GM12878 (cell line): ENCODE measurements around the gene KIAA2012. TPM values are rescaled to one million over a fixed set of nuclear protein-coding genes. Genes with fewer than 3 reads are reported as not detected.
A peak's percentile ranks its signal among the peaks of the same experiment; 100 is the strongest.

Experiments used
- ATAC-seq: fragments of 200-7000 bp; cut with Tn5 transposase; 3 replicates; pipeline ENCODE4 v1.9.1; 2020; ENCODE audit warnings: mild to moderate bottlenecking, moderate library complexity
- BruUV-seq: library from RNA; stranded (reverse); fragments of 400-500 nt; replicated peaks from 2 replicates; lab custom pipeline; 2021; lab: Mats Ljungman, UMichigan
- CTCF ChIA-PET: fragments of 300-600 bp; sonication (Branson Sonifier 250); formaldehyde crosslinking; extraction: SDS; loops from one replicate; lab custom pipeline; 2021; ENCODE audit warnings: inconsistent platforms; lab: Yijun Ruan, JAX
- POLR2A ChIA-PET: fragments of 350-600 bp; formaldehyde crosslinking; extraction: SDS; loops from one replicate; lab custom pipeline; 2021; ENCODE audit warnings: inconsistent platforms; lab: Charles Lee
- RAD21 ChIA-PET: fragments of 300-600 bp; sonication (Branson Sonifier 250); formaldehyde crosslinking; loops from one replicate; lab custom pipeline; 2023; ENCODE audit warnings: antibody characterized with exemption; ENCODE audit not compliant: unreplicated experiment; lab: Charles Lee
- SMC1A ChIA-PET: fragments of 300-600 bp; sonication (Branson Sonifier 250); formaldehyde crosslinking; loops from one replicate; lab custom pipeline; 2023; ENCODE audit not compliant: unreplicated experiment, uncharacterized antibody; lab: Charles Lee
- DNase-seq: peaks from one replicate; pipeline ENCODE4 v3.0.0-alpha.2; 2011; ENCODE audit warnings: low read depth, low spot score
- FAIRE-seq: peaks from 3 replicates; lab custom pipeline; 2011; peaks lifted over from hg19 to GRCh38; lab: Jason Lieb, UNC
- H2AFZ ChIP-seq: 2 replicates; pipeline ENCODE4 v1.6.0; 2011; ENCODE audit warnings: low read depth, low read length, control low read depth; ENCODE audit not compliant: control insufficient read depth
- H3K27ac ChIP-seq: 2 replicates; pipeline ENCODE4 v1.5.1; 2011; ENCODE audit warnings: control low read depth; ENCODE audit not compliant: control insufficient read depth, insufficient read depth
- H3K27me3 ChIP-seq, 2 experiments: replicated peaks in 1 of 2; 2 replicates each; pipeline versions ENCODE4 v1.6.0 to v1.6.1; 2011; ENCODE audit warnings: low read length in 1 of 2; ENCODE audit not compliant: control insufficient read depth in 2 of 2, insufficient read depth in 2 of 2
- H3K36me3 ChIP-seq, 2 experiments: 2 replicates each; pipeline ENCODE4 v1.5.1; 2011; ENCODE audit warnings: low read length in 1 of 2; ENCODE audit not compliant: control insufficient read depth in 2 of 2, insufficient read depth in 2 of 2
- H3K4me1 ChIP-seq: 2 replicates; pipeline ENCODE4 v1.6.1; 2011; ENCODE audit warnings: mild to moderate bottlenecking, low read length, moderate library complexity, mixed read lengths; ENCODE audit not compliant: control insufficient read depth, insufficient read depth
- H3K4me2 ChIP-seq: 2 replicates; pipeline ENCODE4 v1.6.0; 2011; ENCODE audit warnings: control low read depth; ENCODE audit not compliant: control insufficient read depth, insufficient read depth
- H3K4me3 ChIP-seq: fragments of 200-600 bp; sonication (generic); 2 replicates; pipeline ENCODE4 v1.5.1; 2016
- H3K79me2 ChIP-seq: 2 replicates; pipeline ENCODE4 v1.6.0; 2011; ENCODE audit warnings: low read length; ENCODE audit not compliant: control insufficient read depth, insufficient read depth
- H3K9ac ChIP-seq: 2 replicates; pipeline ENCODE4 v1.8.0; 2011; ENCODE audit warnings: low read length, control low read depth, mixed read lengths; ENCODE audit not compliant: control insufficient read depth, insufficient read depth
- H3K9me3 ChIP-seq: replicated peaks from 3 replicates; pipeline ENCODE4 v1.5.1; 2011; ENCODE audit warnings: mild to moderate bottlenecking, low read length; ENCODE audit not compliant: control insufficient read depth, insufficient read depth
- H4K20me1 ChIP-seq: 2 replicates; pipeline ENCODE4 v1.6.0; 2011; ENCODE audit not compliant: control insufficient read depth, insufficient read depth
- CTCF ChIP-seq, 3 experiments: IDR thresholded peaks in 2 of 3; conservative IDR thresholded peaks in 1 of 3; 2 replicates each; pipeline ENCODE4 v1.5.1; 2011; ENCODE audit warnings: low read depth in 3 of 3, low read length in 3 of 3, mild to moderate bottlenecking in 3 of 3, control low read depth in 2 of 3, moderate library complexity in 2 of 3, inconsistent platforms in 1 of 3, mixed read lengths in 1 of 3; ENCODE audit not compliant: control insufficient read depth in 2 of 3, insufficient read depth in 1 of 3; ENCODE audit errors: extremely low read depth in 1 of 3
- TCF7 ChIP-seq: IDR thresholded peaks from 2 replicates; pipeline ENCODE4 v1.6.1; 2014; ENCODE audit warnings: antibody characterized with exemption, borderline replicate concordance
- WGBS: methylation state at CpG from one replicate; pipeline ENCODE4 v1.1.6; 2016; ENCODE audit warnings: low lambda C conversion rate; ENCODE audit not compliant: insufficient replicate concordance, insufficient coverage; ENCODE audit errors: missing lambda C conversion rate; 5-methylcytosine and 5-hydroxymethylcytosine counted together
- in situ Hi-C: fragments of 300-500 bp; cut with MboI; formaldehyde crosslinking; loops from 9 replicates; pipeline ENCODE4 v1.14.3; 2018; ENCODE audit warnings: mixed read lengths
- intact Hi-C: fragments of 100-400 bp; cut with micrococcal nuclease; formaldehyde crosslinking; loops from one replicate; pipeline ENCODE4 v1.14.2; 2022; ENCODE audit not compliant: unreplicated experiment
- polyA plus RNA-seq, 11 experiments: library from polyadenylated mRNA; depleted of rRNA in 4 of 11; unstranded in 6 of 11; stranded (reverse) in 5 of 11; fragments of >200 nt; fragmentation: Nextera tagmentation in 4 of 11; fragmentation: Illumina TruSeq in 1 of 11; extraction: Ambion mirVana in 4 of 11; extraction: Trizol in 1 of 11; gene quantifications; 1 replicate in 1 of 11; 2 replicates in 10 of 11; pipeline versions ENCODE4 v1.2.1 to v1.2.3, GENCODE V29; 2011 to 2016; ENCODE audit warnings: inconsistent platforms in 2 of 11, missing spikeins in 2 of 11, low read depth in 1 of 11
- total RNA-seq, 4 experiments: library from RNA; depleted of rRNA in 3 of 4; stranded (reverse); fragments of >200 nt in 3 of 4; fragmentation: Illumina TruSeq in 1 of 4; extraction: Trizol in 1 of 4; gene quantifications; 2 replicates each; pipeline versions ENCODE4 v1.2.1 to v1.2.3, GENCODE V29; 2013 to 2021

The KIAA2012 gene
- total and polyA plus RNA-seq, 10 of the 15 experiments (the other 5 are each of a cell fraction or from before 2014, with no cell fraction given), result 0.03 TPM; not detected in 9

DNA sequence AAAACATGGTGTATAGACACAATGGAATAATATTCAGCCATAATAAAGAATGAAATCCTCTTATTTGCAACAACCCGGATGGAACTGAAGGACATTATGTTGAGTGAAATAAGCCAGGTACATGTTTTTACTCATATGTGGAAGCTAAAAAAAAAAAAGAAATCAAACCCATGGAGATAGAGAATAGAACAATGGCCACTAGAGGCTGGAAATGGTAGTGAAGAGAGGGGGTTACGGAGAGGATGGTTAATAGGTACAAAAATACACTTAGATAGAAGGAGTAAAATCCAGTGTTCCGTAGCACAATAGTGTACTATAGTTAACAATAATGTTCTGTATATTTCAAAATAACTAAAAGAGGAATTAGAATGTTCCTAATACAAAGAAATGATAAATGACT lies 12.8 kb upstream of the KIAA2012 start:
- H3K9ac ChIP-seq, result no peak overlapping the region
- in situ Hi-C loops, result no loop called here

More for the DNA sequence above, 12.8 kb upstream of the KIAA2012 start:
- Histone ChIP-seq H4K20me1 (no peaks in the 10 kb centered on the region), H3K36me3 (no peaks in the 10 kb centered on the region), H2AFZ (no peak overlapping the region), H3K27me3 (no peaks in the 10 kb centered on the region; a peak in 2 of 4 replicates), H3K27ac (no peak overlapping the region), H3K4me3 (no peak overlapping the region), H3K79me2 (no peaks in the 10 kb centered on the region), H3K9me3 (no peaks in the 10 kb centered on the region), H3K4me2 (no peak overlapping the region), H3K4me1 (no peaks in the 10 kb centered on the region)
- ChIA-PET POLR2A (no interaction called here), CTCF (interaction anchor here (1.0 to 4.8 kb wide), 3 partner anchors 10 to 200 kb away, joined by 3 to 32 read pairs (median 3); no protein-coding TSS in a partner anchor), RAD21 (no interaction called here), SMC1A (interaction anchor here (4.0 kb wide), 1 partner anchor 200 kb away, joined by 16 read pairs; no protein-coding TSS in a partner anchor)
- FAIRE-seq (peak; percentile 64), ATAC-seq (peak; percentile 64), DNase-seq (no peak)
- TF ChIP-seq CTCF (IDR thresholded peaks at IDR 0.05 in 2 of 3, conservative IDR thresholded peaks at IDR 0.05 in 1 of 3; ENCODE audit: control insufficient read depth in 2 of 3, extremely low read depth in 1 of 3, insufficient read depth in 1 of 3, low read depth in 3 of 3, low read length in 3 of 3) (peak in 2 of 3 experiments; percentile 33 to 34; a peak in 4 of 6 replicates), TCF7 (no peak)
- BruUV-seq, result no TSS peak
- intact Hi-C loops, result loop anchor here (5.0 kb wide), 1 partner anchor 263 kb away; no protein-coding TSS in a partner anchor
- 19% methylated on average over 3 of the region's 3 CpGs for WGBS
